Neuronal stem cell (in vitro differentiated cells): ENCODE data around the gene KRTCAP2.

Experiments used
- DNase-seq: peaks from one replicate; pipeline ENCODE4 v3.0.0-alpha.2; 2013; ENCODE audit warnings: low spot score
- H2AFZ ChIP-seq: one replicate; pipeline ENCODE4 v1.6.1; 2013; ENCODE audit warnings: mild to moderate bottlenecking, low read length, inconsistent platforms
- H2AK5ac ChIP-seq: 2 replicates; pipeline ENCODE4 v1.6.1; 2013; ENCODE audit warnings: low read depth, mild to moderate bottlenecking, inconsistent platforms, low read length, moderate library complexity, mixed read lengths
- H2BK120ac ChIP-seq: 2 replicates; pipeline ENCODE4 v1.6.1; 2013; ENCODE audit warnings: low read depth, mild to moderate bottlenecking, inconsistent platforms, low read length, moderate library complexity, mixed read lengths
- H2BK12ac ChIP-seq: one replicate; pipeline ENCODE4 v1.6.1; 2013; ENCODE audit warnings: low read length, inconsistent platforms
- H2BK15ac ChIP-seq: 2 replicates; pipeline ENCODE4 v1.6.1; 2013; ENCODE audit warnings: mild to moderate bottlenecking, low read length, inconsistent platforms, mixed read lengths
- H2BK5ac ChIP-seq: one replicate; pipeline ENCODE4 v1.6.1; 2013; ENCODE audit warnings: inconsistent platforms, mild to moderate bottlenecking, low read length, moderate library complexity
- H3K14ac ChIP-seq: one replicate; pipeline ENCODE4 v1.6.1; 2013; ENCODE audit warnings: low read length, inconsistent platforms
- H3K18ac ChIP-seq: 2 replicates; pipeline ENCODE4 v1.6.1; 2013; ENCODE audit warnings: low read length, inconsistent platforms
- H3K23ac ChIP-seq: 2 replicates; pipeline ENCODE4 v1.6.1; 2013; ENCODE audit warnings: low read depth, mild to moderate bottlenecking, mixed read lengths, low read length, inconsistent platforms; ENCODE audit not compliant: poor library complexity
- H3K27ac ChIP-seq: replicated peaks from 3 replicates; pipeline ENCODE4 v1.5.1; 2013; ENCODE audit warnings: low read length, inconsistent platforms
- H3K27me3 ChIP-seq, 3 experiments: 2 replicates each; pipeline ENCODE4 v1.6.1; 2013; ENCODE audit warnings: low read length in 3 of 3, mild to moderate bottlenecking in 2 of 3, inconsistent platforms in 1 of 3, low read depth in 1 of 3, mixed read lengths in 1 of 3, moderate library complexity in 1 of 3; ENCODE audit not compliant: control insufficient read depth in 3 of 3, insufficient read depth in 3 of 3
- H3K36me3 ChIP-seq, 2 donors: replicated peaks in 1 of 2; 2 replicates each; pipeline ENCODE4 v1.6.1; 2013; ENCODE audit warnings: low read length in 2 of 2; ENCODE audit not compliant: control insufficient read depth in 2 of 2, insufficient read depth in 2 of 2
- H3K4ac ChIP-seq: 2 replicates; pipeline ENCODE4 v1.6.1; 2013; ENCODE audit warnings: inconsistent platforms, mild to moderate bottlenecking, low read length, moderate library complexity
- H3K4me1 ChIP-seq, 2 donors: 1 replicate in 1 of 2; 2 replicates in 1 of 2; pipeline ENCODE4 v1.6.1; 2013; ENCODE audit warnings: low read length in 2 of 2, low read depth in 1 of 2; ENCODE audit not compliant: control insufficient read depth in 2 of 2, insufficient read depth in 1 of 2
- H3K4me2 ChIP-seq: one replicate; pipeline ENCODE4 v1.6.1; 2013; ENCODE audit warnings: mild to moderate bottlenecking, low read length, inconsistent platforms; ENCODE audit not compliant: insufficient read depth, poor library complexity, severe bottlenecking
- H3K4me3 ChIP-seq, 2 donors: 2 replicates each; pipeline ENCODE4 v1.5.1; 2013; ENCODE audit warnings: low read length in 2 of 2, mild to moderate bottlenecking in 2 of 2, inconsistent platforms in 1 of 2, moderate library complexity in 1 of 2
- H3K79me1 ChIP-seq: one replicate; pipeline ENCODE4 v1.6.1; 2013; ENCODE audit warnings: low read depth, mild to moderate bottlenecking, inconsistent platforms, low read length, moderate library complexity
- H3K9ac ChIP-seq: one replicate; pipeline ENCODE4 v1.6.1; 2013; ENCODE audit warnings: mild to moderate bottlenecking, low read depth, low read length, inconsistent platforms; ENCODE audit not compliant: poor library complexity
- H3K9me3 ChIP-seq, 2 donors: replicated peaks in 1 of 2; 2 replicates each; pipeline versions ENCODE3 to v1.6.1; 2013; ENCODE audit warnings: low read length in 2 of 2, mild to moderate bottlenecking in 2 of 2, inconsistent platforms in 1 of 2, low read depth in 1 of 2, mixed read lengths in 1 of 2, moderate library complexity in 1 of 2; ENCODE audit not compliant: control insufficient read depth in 2 of 2, insufficient read depth in 1 of 2
- H4K8ac ChIP-seq: one replicate; pipeline ENCODE4 v1.6.1; 2013; ENCODE audit warnings: low read depth, mild to moderate bottlenecking, inconsistent platforms, low read length, moderate library complexity
- H4K91ac ChIP-seq: one replicate; pipeline ENCODE4 v1.6.1; 2013; ENCODE audit warnings: low read length, low read depth, mild to moderate bottlenecking, inconsistent platforms; ENCODE audit not compliant: poor library complexity
- WGBS, 2 donors: extraction: QIAGEN DNeasy Blood & Tissue Kit; methylation state at CpG; one replicate each; pipeline ENCODE4 v1.1.7; 2013; ENCODE audit warnings: missing lambda C conversion rate in 2 of 2, mixed read lengths in 1 of 2; ENCODE audit not compliant: insufficient read length in 2 of 2, insufficient replicate concordance in 1 of 2; ENCODE audit errors: extremely low coverage in 2 of 2; 5-methylcytosine and 5-hydroxymethylcytosine counted together

Gene KRTCAP2

DNA sequence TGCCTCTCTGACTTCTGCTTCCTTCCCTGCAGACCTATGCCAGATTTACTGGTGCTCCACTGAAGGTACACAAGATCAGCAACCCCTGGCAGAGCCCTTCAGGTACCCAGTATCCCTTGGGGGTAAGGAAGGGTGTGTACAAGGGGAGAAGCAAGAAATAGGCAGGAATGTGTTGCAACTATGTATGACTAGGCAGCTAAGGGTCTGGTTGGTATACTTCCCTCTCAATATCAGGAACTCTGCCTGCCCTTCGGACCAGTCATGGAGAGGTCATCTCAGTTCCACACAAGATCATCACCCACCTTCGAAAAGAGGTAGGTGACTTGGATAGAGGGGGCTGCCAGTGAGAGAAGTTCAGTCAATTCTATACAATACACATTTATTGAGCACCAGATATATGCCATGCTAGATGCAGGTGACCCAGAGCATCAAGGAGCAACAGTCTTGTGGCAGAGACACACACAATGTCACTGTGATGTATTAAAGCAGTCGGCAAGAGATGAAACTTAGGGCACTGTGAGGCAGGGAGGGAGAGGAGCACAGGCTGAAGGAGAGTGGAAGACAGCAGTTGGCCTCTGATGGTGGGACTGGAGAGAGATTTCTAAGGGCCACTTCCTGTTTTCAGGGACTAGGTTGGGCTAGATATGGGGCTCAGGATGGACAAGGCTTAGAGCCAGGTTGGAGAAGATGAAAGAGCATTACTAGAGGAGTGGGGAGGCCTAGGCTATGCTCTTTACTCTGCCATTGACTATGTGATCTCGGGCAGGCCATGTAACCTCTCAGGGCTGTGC lies 37.4 kb upstream of the KRTCAP2 start:
- Histone ChIP-seq H3K23ac (no peak overlapping the region), H3K4ac (no peak overlapping the region), H2BK5ac (no peak overlapping the region), H2AK5ac (no peak overlapping the region), H3K4me3 (no peak overlapping the region), H4K91ac (no peak overlapping the region), H3K9ac (no peak overlapping the region), H2BK15ac (no peak overlapping the region), H2BK12ac (no peak overlapping the region), H3K27ac (no peak overlapping the region), H3K9me3 (no peaks in the 10 kb centered on the region), H3K27me3 (no peaks in the 10 kb centered on the region), H3K4me2 (no peak overlapping the region), H3K18ac (no peak overlapping the region), H3K4me1 (peaks cover 13 to 15% of the 10 kb centered on the region in 2 donors), H2AFZ (no peak overlapping the region), H3K36me3 (peaks cover 3 to 27% of the 10 kb centered on the region in 2 donors), H4K8ac (no peak overlapping the region), H3K79me1 (peaks cover 6% of the 10 kb centered on the region), H3K14ac (no peak overlapping the region), H2BK120ac (no peak overlapping the region)
- DNase-seq = no peak
- no CpG with 5 or more reads among the region's 4 CpGs for WGBS, 2 donors

DNA sequence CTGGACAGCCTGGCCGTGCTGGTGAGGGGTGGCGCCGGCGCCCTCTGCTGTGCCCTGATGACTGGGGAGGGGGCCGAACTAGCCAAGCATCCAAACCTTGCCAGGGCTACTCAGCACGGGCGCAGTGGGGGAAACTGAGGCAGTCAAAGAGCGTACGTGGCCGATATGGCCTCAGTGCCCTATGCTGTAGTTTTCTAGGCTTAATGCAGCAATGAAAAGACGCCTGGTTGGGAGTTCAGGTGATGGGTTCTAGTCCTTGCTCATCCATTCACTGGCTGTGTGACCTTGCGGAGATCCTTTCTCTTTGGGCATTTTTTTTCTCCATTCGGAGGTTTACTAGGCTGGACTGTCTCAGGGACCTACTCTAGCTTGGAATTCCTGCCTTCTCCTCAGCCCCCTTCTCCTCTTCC lies 36.2 kb upstream of the KRTCAP2 start:
- Histone ChIP-seq H3K4me1 (peaks cover 13 to 15% of the 10 kb centered on the region in 2 donors), H3K36me3 (peaks cover 1 to 32% of the 10 kb centered on the region in 2 donors), H2BK12ac (no peak overlapping the region), H3K4ac (no peak overlapping the region), H3K4me3 (peak overlapping the region; percentile 82 to 86), H2BK15ac (no peak overlapping the region), H3K9me3 (no peaks in the 10 kb centered on the region), H4K8ac (no peak overlapping the region), H3K14ac (no peak overlapping the region), H2AFZ (peak overlapping the region; percentile 77), H3K79me1 (peaks cover 6% of the 10 kb centered on the region), H2BK5ac (peak overlapping the region; percentile 98), H3K27ac (peak overlapping the region; percentile 96), H3K9ac (peak overlapping the region; percentile 89), H4K91ac (no peak overlapping the region), H3K4me2 (peak overlapping the region; percentile 85), H3K23ac (peak overlapping the region; percentile 47), H3K18ac (peak overlapping the region; percentile 89), H3K27me3 (no peaks in the 10 kb centered on the region), H2BK120ac (no peak overlapping the region), H2AK5ac (no peak overlapping the region)
- DNase-seq = no peak
- WGBS, 2 donors = no CpG with 5 or more reads among the region's 13 CpGs

DNA sequence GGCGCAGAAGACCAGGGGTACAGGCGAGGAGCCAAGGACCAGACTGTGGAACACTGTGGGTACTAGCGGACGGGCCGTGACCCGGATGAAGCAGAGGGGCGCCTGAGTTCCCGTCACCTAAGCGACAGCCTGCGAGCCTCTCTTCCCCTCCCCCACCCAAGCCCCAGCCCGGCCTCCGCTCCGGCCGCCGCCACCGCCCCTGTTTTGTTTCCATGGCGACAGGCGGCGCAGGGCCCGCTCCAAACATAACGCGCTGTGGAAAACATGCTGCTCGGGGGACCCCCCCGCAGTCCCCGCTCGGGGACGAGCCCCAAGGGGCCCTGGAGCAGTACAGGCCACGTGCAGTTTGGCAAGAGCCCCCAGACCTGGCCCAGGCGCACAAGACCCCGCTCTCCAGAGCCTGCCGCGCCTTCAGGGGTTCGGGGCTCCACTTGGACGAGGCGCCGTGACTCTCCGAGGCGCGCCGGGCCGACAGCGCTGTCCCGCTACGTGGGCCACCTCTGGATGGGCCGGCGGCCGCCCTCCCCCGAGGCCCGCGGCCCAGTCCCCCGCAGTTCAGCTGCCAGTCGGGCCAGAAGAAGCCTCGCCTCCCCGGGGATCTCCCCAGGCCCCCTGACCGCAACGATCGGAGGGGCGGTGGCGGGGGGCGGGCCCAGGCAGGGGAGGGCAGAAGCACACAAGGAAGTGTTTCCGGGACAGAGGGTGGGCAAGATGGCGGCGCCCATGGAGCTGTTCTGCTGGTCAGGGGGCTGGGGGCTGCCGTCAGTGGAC lies 35.6 kb upstream of the KRTCAP2 start, which contains the start of gene MTX1:
Gene MTX1, plus strand, starts transcription at position 155 of the 771 bp plus-strand sequence. Its CDS starts 110 bp downstream, at position 265.
- H3K23ac ChIP-seq = peak within 1 kb of the TSS; percentile 95
- peak within 1 kb of the TSS; percentile 86 for H3K4ac ChIP-seq
- no peak within 1 kb of the TSS for H3K14ac ChIP-seq
- peak within 1 kb of the TSS; percentile 98 for H2BK120ac ChIP-seq
- peaks cover 1 to 37% of the 10 kb centered on the region in 2 donors for H3K36me3 ChIP-seq
- H3K79me1 ChIP-seq = peaks cover 6% of the 10 kb centered on the region
- H2BK5ac ChIP-seq = peak within 1 kb of the TSS; percentile 98
- DNase-seq = peak; percentile 91
- no peaks in the 10 kb centered on the region for H3K9me3 ChIP-seq
- peak within 1 kb of the TSS; percentile 77 for H2AFZ ChIP-seq
- peak within 1 kb of the TSS; percentile 97 for H3K9ac ChIP-seq
- H3K27ac ChIP-seq = peak within 1 kb of the TSS; percentile 99
- WGBS, 2 donors = no CpG with 5 or more reads among the region's 64 CpGs
- no peaks in the 10 kb centered on the region for H3K27me3 ChIP-seq
- peak within 1 kb of the TSS; percentile 82 to 86 for H3K4me3 ChIP-seq
- peak within 1 kb of the TSS; percentile 99 for H4K8ac ChIP-seq
- H3K4me1 ChIP-seq = peaks cover 13 to 15% of the 10 kb centered on the region in 2 donors
- peak within 1 kb of the TSS; percentile 100 for H2BK15ac ChIP-seq
- H4K91ac ChIP-seq = peak within 1 kb of the TSS; percentile 89
- H3K18ac ChIP-seq = peak within 1 kb of the TSS; percentile 100
- peak within 1 kb of the TSS; percentile 18 for H2BK12ac ChIP-seq
- peak within 1 kb of the TSS; percentile 98 for H2AK5ac ChIP-seq
- peak within 1 kb of the TSS; percentile 95 for H3K4me2 ChIP-seq
